HepG2 (cell line): ENCODE measurements around the gene NAP1L1. TPM values are rescaled to one million over a fixed set of nuclear protein-coding genes. Genes with fewer than 3 reads are reported as not detected.

Experiments used
- FLYWCH1 ChIP-seq: sonication (generic); formaldehyde crosslinking; IDR thresholded peaks from 2 replicates; pipeline ENCODE4 v1.8.1; 2023; ENCODE audit warnings: mild to moderate bottlenecking, missing genetic modification reagents
- FOXJ3 ChIP-seq: sonication (generic); formaldehyde crosslinking; IDR thresholded peaks from 2 replicates; pipeline ENCODE4 v1.4.0; 2020; ENCODE audit warnings: missing genetic modification reagents, mild to moderate bottlenecking, borderline replicate concordance
- FOXO4 ChIP-seq: sonication (generic); formaldehyde crosslinking; conservative IDR thresholded peaks from 2 replicates; pipeline ENCODE4 v1.8.1; 2023; ENCODE audit warnings: missing genetic modification reagents
- HDAC2 ChIP-seq: sonication (generic); formaldehyde crosslinking; IDR thresholded peaks from 2 replicates; pipeline ENCODE4 v1.4.0; 2020; ENCODE audit warnings: missing genetic modification reagents
- HNF4A ChIP-seq: sonication (generic); formaldehyde crosslinking; IDR thresholded peaks from 2 replicates; pipeline ENCODE4 v1.4.0; 2020; ENCODE audit warnings: missing genetic modification reagents
- KDM4B ChIP-seq: sonication (generic); formaldehyde crosslinking; IDR thresholded peaks from 2 replicates; pipeline ENCODE4 v1.4.0; 2020; ENCODE audit warnings: missing genetic modification reagents
- KLF13 ChIP-seq: sonication (generic); formaldehyde crosslinking; IDR thresholded peaks from 2 replicates; pipeline ENCODE4 v1.4.0; 2020; ENCODE audit warnings: mild to moderate bottlenecking, missing genetic modification reagents
- KLF6 ChIP-seq: IDR thresholded peaks from 2 replicates; pipeline ENCODE4 v1.8.0; 2016; ENCODE audit warnings: missing biosample characterization, missing genetic modification reagents
- NFATC3 ChIP-seq: sonication (generic); formaldehyde crosslinking; IDR thresholded peaks from 2 replicates; pipeline ENCODE4 v1.5.1; 2020; ENCODE audit warnings: mild to moderate bottlenecking, missing genetic modification reagents
- PCBP2 ChIP-seq: fragments of 200-400 bp; formaldehyde crosslinking; optimal IDR thresholded peaks from 2 replicates; pipeline ENCODE3; 2018; ENCODE audit warnings: low read length, low read depth; ENCODE audit not compliant: poor library complexity, severe bottlenecking
- PHF20 ChIP-seq: sonication (generic); formaldehyde crosslinking; IDR thresholded peaks from 2 replicates; pipeline ENCODE4 v1.5.0; 2020; ENCODE audit warnings: mild to moderate bottlenecking, missing genetic modification reagents
- RCOR2 ChIP-seq: IDR thresholded peaks from 2 replicates; pipeline ENCODE4 v1.6.1; 2016; ENCODE audit warnings: missing biosample characterization, missing genetic modification reagents
- ZFP91 ChIP-seq: sonication (generic); formaldehyde crosslinking; IDR thresholded peaks from 2 replicates; pipeline ENCODE4 v1.9.0; 2022; ENCODE audit warnings: missing genetic modification reagents, mild to moderate bottlenecking, borderline replicate concordance
- ZFX ChIP-seq: sonication (generic); formaldehyde crosslinking; IDR thresholded peaks from 2 replicates; pipeline ENCODE4 v1.4.0; 2020; ENCODE audit warnings: mild to moderate bottlenecking, low read depth, missing genetic modification reagents, moderate library complexity
- ZNF225 ChIP-seq: sonication (generic); formaldehyde crosslinking; IDR thresholded peaks from 2 replicates; pipeline ENCODE4 v1.4.0; 2020; ENCODE audit warnings: mild to moderate bottlenecking, missing genetic modification reagents
- ZNF558 ChIP-seq: sonication (generic); formaldehyde crosslinking; IDR thresholded peaks from 2 replicates; pipeline ENCODE4 v1.9.0; 2022; ENCODE audit warnings: mild to moderate bottlenecking, missing genetic modification reagents, borderline replicate concordance
- ZNF720 ChIP-seq: sonication (generic); formaldehyde crosslinking; IDR thresholded peaks from 2 replicates; pipeline ENCODE4 v1.4.0; 2020; ENCODE audit warnings: missing genetic modification reagents
- polyA plus RNA-seq, 8 experiments: library from polyadenylated mRNA; depleted of rRNA in 3 of 8; stranded (reverse) in 7 of 8; unstranded in 1 of 8; fragments of >200 nt; fragmentation: Illumina TruSeq in 4 of 8; extraction: Trizol in 4 of 8; gene quantifications; 2 replicates each; pipeline versions ENCODE4 v1.2.1 to v1.2.3, GENCODE V29; 2011 to 2016; ENCODE audit warnings: low read depth in 4 of 8, missing spikeins in 1 of 8, mixed read lengths in 1 of 8; ENCODE audit not compliant: insufficient read depth in 1 of 8
- total RNA-seq, 5 experiments: library from RNA; depleted of rRNA; stranded (reverse); fragments of >200 nt; fragmentation: Illumina TruSeq; extraction: Trizol; gene quantifications; 2 replicates each; pipeline ENCODE4 v1.2.3, GENCODE V29; 2016; ENCODE audit warnings: low read depth in 1 of 5
- TF ChIP-seq, protein P1 (sequence below): sonication (generic); formaldehyde crosslinking; conservative IDR thresholded peaks from 2 replicates; pipeline ENCODE4 v1.8.0; 2022; ENCODE audit warnings: low read depth, missing genetic modification reagents
- TF ChIP-seq, protein P2 (sequence below): sonication (generic); formaldehyde crosslinking; conservative IDR thresholded peaks from 2 replicates; pipeline ENCODE4 v1.4.0; 2020; ENCODE audit warnings: mild to moderate bottlenecking, missing genetic modification reagents, moderate library complexity
- TF ChIP-seq, protein P3 (sequence below): sonication (generic); formaldehyde crosslinking; IDR thresholded peaks from 2 replicates; pipeline ENCODE4 v1.4.0; 2020; ENCODE audit warnings: missing genetic modification reagents, borderline replicate concordance

Gene NAP1L1
- total and polyA plus RNA-seq, 2 of the 13 experiments (the other 11 are each of a cell fraction or from before 2014, with no cell fraction given) = 207 to 309 TPM

GRCh38 chr12:76031414-76032042, 53.0 kb downstream of the NAP1L1 start, which contains the start of gene PHLDA1 (continued):
- TF ChIP-seq, protein P1, sequence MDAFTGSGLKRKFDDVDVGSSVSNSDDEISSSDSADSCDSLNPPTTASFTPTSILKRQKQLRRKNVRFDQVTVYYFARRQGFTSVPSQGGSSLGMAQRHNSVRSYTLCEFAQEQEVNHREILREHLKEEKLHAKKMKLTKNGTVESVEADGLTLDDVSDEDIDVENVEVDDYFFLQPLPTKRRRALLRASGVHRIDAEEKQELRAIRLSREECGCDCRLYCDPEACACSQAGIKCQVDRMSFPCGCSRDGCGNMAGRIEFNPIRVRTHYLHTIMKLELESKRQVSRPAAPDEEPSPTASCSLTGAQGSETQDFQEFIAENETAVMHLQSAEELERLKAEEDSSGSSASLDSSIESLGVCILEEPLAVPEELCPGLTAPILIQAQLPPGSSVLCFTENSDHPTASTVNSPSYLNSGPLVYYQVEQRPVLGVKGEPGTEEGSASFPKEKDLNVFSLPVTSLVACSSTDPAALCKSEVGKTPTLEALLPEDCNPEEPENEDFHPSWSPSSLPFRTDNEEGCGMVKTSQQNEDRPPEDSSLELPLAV = no peak
- TF ChIP-seq KLF13 (peak; percentile 62; the same call in 1 of the 2 replicates), HNF4A (CRISPR knock-in tag) (peak; percentile 53; the same call in 1 of the 2 replicates), PCBP2 (no peak), ZNF558 (CRISPR knock-in tag) (peak; percentile 62; the same call in 1 of the 2 replicates), HDAC2 (peak; percentile 58; the same call in 1 of the 2 replicates), PHF20 (CRISPR knock-in tag) (no peak), RCOR2 (CRISPR knock-in tag) (peak; percentile 71; the same call in 1 of the 2 replicates), FLYWCH1 (no peak; the same call in 1 of the 2 replicates), ZFP91 (CRISPR knock-in tag) (peak; percentile 94; the same call in 1 of the 2 replicates), ZNF225 (no peak; the same call in 1 of the 2 replicates), NFATC3 (CRISPR knock-in tag) (0 out of 2 replicates have a peak, but pooled peaks have one; percentile 55), ZNF720 (no peak), FOXJ3 (CRISPR knock-in tag) (peak; percentile 82), ZFX (CRISPR knock-in tag) (peak; percentile 31), KDM4B (CRISPR knock-in tag) (peak; percentile 64; the same call in 1 of the 2 replicates), FOXO4 (CRISPR knock-in tag) (0 out of 2 replicates have a peak, but pooled peaks have one; percentile 90), KLF6 (CRISPR knock-in tag) (peak; percentile 71)
- TF ChIP-seq, protein P2, sequence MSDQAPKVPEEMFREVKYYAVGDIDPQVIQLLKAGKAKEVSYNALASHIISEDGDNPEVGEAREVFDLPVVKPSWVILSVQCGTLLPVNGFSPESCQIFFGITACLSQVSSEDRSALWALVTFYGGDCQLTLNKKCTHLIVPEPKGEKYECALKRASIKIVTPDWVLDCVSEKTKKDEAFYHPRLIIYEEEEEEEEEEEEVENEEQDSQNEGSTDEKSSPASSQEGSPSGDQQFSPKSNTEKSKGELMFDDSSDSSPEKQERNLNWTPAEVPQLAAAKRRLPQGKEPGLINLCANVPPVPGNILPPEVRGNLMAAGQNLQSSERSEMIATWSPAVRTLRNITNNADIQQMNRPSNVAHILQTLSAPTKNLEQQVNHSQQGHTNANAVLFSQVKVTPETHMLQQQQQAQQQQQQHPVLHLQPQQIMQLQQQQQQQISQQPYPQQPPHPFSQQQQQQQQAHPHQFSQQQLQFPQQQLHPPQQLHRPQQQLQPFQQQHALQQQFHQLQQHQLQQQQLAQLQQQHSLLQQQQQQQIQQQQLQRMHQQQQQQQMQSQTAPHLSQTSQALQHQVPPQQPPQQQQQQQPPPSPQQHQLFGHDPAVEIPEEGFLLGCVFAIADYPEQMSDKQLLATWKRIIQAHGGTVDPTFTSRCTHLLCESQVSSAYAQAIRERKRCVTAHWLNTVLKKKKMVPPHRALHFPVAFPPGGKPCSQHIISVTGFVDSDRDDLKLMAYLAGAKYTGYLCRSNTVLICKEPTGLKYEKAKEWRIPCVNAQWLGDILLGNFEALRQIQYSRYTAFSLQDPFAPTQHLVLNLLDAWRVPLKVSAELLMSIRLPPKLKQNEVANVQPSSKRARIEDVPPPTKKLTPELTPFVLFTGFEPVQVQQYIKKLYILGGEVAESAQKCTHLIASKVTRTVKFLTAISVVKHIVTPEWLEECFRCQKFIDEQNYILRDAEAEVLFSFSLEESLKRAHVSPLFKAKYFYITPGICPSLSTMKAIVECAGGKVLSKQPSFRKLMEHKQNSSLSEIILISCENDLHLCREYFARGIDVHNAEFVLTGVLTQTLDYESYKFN = peak; percentile 70
- TF ChIP-seq, protein P3, sequence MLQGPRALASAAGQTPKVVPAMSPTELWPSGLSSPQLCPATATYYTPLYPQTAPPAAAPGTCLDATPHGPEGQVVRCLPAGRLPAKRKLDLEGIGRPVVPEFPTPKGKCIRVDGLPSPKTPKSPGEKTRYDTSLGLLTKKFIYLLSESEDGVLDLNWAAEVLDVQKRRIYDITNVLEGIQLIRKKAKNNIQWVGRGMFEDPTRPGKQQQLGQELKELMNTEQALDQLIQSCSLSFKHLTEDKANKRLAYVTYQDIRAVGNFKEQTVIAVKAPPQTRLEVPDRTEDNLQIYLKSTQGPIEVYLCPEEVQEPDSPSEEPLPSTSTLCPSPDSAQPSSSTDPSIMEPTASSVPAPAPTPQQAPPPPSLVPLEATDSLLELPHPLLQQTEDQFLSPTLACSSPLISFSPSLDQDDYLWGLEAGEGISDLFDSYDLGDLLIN (CRISPR knock-in tag) = peak; percentile 83; the same call in 1 of the 2 replicates
